ENCODE data around the gene OXER1.

OXER1 gene

GRCh38 chr2:42793334-42794270, 29.7 kb upstream of the OXER1 start:
- FAIRE-seq: no peak

- no peak for FAIRE-seq
Observed at GRCh38 chr2:42792583-42793333, 28.8 kb upstream of the OXER1 start, which contains the start of gene HAAO. Gene HAAO (minus strand): TSS chr2:42792583. CDS start chr2:42792536, 47 bp downstream.

- FAIRE-seq: no peak
Observed at GRCh38 chr2:42792087-42792582, 28.2 kb upstream of the OXER1 start.

GRCh38 chr2:42791606-42792005, 27.7 kb upstream of the OXER1 start:
- FAIRE-seq: no peak

- FAIRE-seq: no peak
Observed at GRCh38 chr2:42789751-42790150, 25.8 kb upstream of the OXER1 start.

GRCh38 chr2:42788882-42789281, 24.9 kb upstream of the OXER1 start:
- FAIRE-seq: no peak

- no peak for FAIRE-seq
Observed at GRCh38 chr2:42788478-42788793, 24.5 kb upstream of the OXER1 start.

GRCh38 chr2:42787788-42788477, 24.0 kb upstream of the OXER1 start:
- no peak for FAIRE-seq

GRCh38 chr2:42787424-42787787, 23.5 kb upstream of the OXER1 start:
- no peak for FAIRE-seq

GRCh38 chr2:42786561-42787345, 22.8 kb upstream of the OXER1 start:
- FAIRE-seq: no peak

- FAIRE-seq: no peak
Observed at GRCh38 chr2:42784204-42784880, 20.4 kb upstream of the OXER1 start.

- no peak for FAIRE-seq
Observed at GRCh38 chr2:42783511-42783910, 19.6 kb upstream of the OXER1 start.

- no peak for FAIRE-seq
Observed at GRCh38 chr2:42781181-42781580, 17.2 kb upstream of the OXER1 start.

- FAIRE-seq: no peak
Observed at GRCh38 chr2:42777883-42778805, 14.2 kb upstream of the OXER1 start.

GRCh38 chr2:42775810-42776209, 11.9 kb upstream of the OXER1 start:
- FAIRE-seq: no peak

- no peak for FAIRE-seq
Observed at GRCh38 chr2:42775186-42775585, 11.3 kb upstream of the OXER1 start.

GRCh38 chr2:42771546-42772153, 7.7 kb upstream of the OXER1 start:
- no peak for FAIRE-seq

GRCh38 chr2:42770288-42771131, 6.6 kb upstream of the OXER1 start:
- no peak for FAIRE-seq
